GM23248 (cell line): ENCODE data around the gene USP32. TPM values are rescaled to one million over a fixed set of nuclear protein-coding genes. Genes with fewer than 3 reads are reported as not detected.

Experiments used
- DNase-seq: peaks from one replicate; pipeline ENCODE4 v3.0.0-alpha.2; 2015
- H2AFZ ChIP-seq: fragments of 200-600 bp; sonication (generic); 2 replicates; pipeline ENCODE4 v1.6.1; 2016; ENCODE audit warnings: antibody characterized with exemption
- H3F3A ChIP-seq: fragments of 200-600 bp; sonication (generic); 2 replicates; pipeline ENCODE4 v1.6.1; 2016; ENCODE audit warnings: mild to moderate bottlenecking, antibody characterized with exemption, mixed run types; ENCODE audit not compliant: insufficient read depth
- H3K27ac ChIP-seq: fragments of 200-600 bp; sonication (generic); 2 replicates; pipeline ENCODE4 v1.5.1; 2016; ENCODE audit warnings: mild to moderate bottlenecking
- H3K27me3 ChIP-seq: fragments of 200-600 bp; sonication (generic); replicated peaks from 2 replicates; pipeline ENCODE4 v1.6.1; 2016; ENCODE audit warnings: mild to moderate bottlenecking; ENCODE audit not compliant: insufficient read depth
- H3K36me3 ChIP-seq: fragments of 200-600 bp; sonication (generic); 2 replicates; pipeline ENCODE4 v1.6.1; 2016; ENCODE audit warnings: low read depth, mild to moderate bottlenecking
- H3K4me1 ChIP-seq: fragments of 200-600 bp; sonication (generic); 2 replicates; pipeline ENCODE4 v1.6.1; 2016; ENCODE audit warnings: mild to moderate bottlenecking; ENCODE audit not compliant: insufficient read depth
- H3K4me2 ChIP-seq: fragments of 200-600 bp; sonication (generic); one replicate; pipeline ENCODE4 v1.6.1; 2016; ENCODE audit warnings: mild to moderate bottlenecking; ENCODE audit not compliant: unreplicated experiment
- H3K4me3 ChIP-seq: fragments of 200-600 bp; sonication (generic); 2 replicates; pipeline ENCODE4 v1.5.1; 2016; ENCODE audit warnings: mild to moderate bottlenecking
- H3K79me2 ChIP-seq: fragments of 200-600 bp; sonication (generic); 2 replicates; pipeline ENCODE4 v1.6.1; 2016; ENCODE audit warnings: mild to moderate bottlenecking; ENCODE audit not compliant: insufficient read depth
- H3K9ac ChIP-seq: fragments of 200-600 bp; sonication (generic); 2 replicates; pipeline ENCODE4 v1.6.1; 2016; ENCODE audit warnings: mild to moderate bottlenecking
- H3K9me2 ChIP-seq: fragments of 200-600 bp; sonication (generic); 2 replicates; pipeline ENCODE4 v1.6.1; 2016; ENCODE audit warnings: mixed run types, mild to moderate bottlenecking, moderate library complexity; ENCODE audit not compliant: insufficient read depth
- H3K9me3 ChIP-seq: fragments of 200-600 bp; sonication (generic); one replicate; pipeline ENCODE4 v1.6.1; 2017; ENCODE audit warnings: low read depth
- H4K20me1 ChIP-seq: fragments of 200-600 bp; sonication (generic); 2 replicates; pipeline ENCODE4 v1.6.0; 2016; ENCODE audit not compliant: insufficient read depth
- EZH2 ChIP-seq: fragments of 200-600 bp; sonication (generic); IDR thresholded peaks from 2 replicates; pipeline ENCODE4 v1.6.1; 2018; ENCODE audit warnings: antibody characterized with exemption, mild to moderate bottlenecking; ENCODE audit not compliant: insufficient read depth, poor library complexity, severe bottlenecking
- EZH2phosphoT487 ChIP-seq: fragments of 200-600 bp; sonication (generic); IDR thresholded peaks from 2 replicates; pipeline ENCODE4 v1.6.1; 2018; ENCODE audit warnings: antibody characterized with exemption, moderate library complexity, mild to moderate bottlenecking, low read depth; ENCODE audit not compliant: insufficient read depth
- WGBS, 2 experiments: methylation state at CpG; one replicate each; pipeline ENCODE4 v1.1.6; 2015 to 2017; ENCODE audit warnings: low lambda C conversion rate in 2 of 2, low coverage in 1 of 2; ENCODE audit errors: missing lambda C conversion rate in 2 of 2; 5-methylcytosine and 5-hydroxymethylcytosine counted together
- in situ Hi-C: fragments of 300-500 bp; cut with MboI; formaldehyde crosslinking; loops from 2 replicates; pipeline ENCODE4 v1.15.0; 2020
- polyA plus RNA-seq: library from polyadenylated mRNA; unstranded; fragments of >200 nt; fragmentation: Nextera tagmentation; extraction: Ambion mirVana; gene quantifications from 2 replicates; pipeline ENCODE4 v1.2.1, GENCODE V29; 2016
- total RNA-seq: library from RNA; depleted of rRNA; stranded (reverse); fragments of >200 nt; shearing (Covaris generic); gene quantifications from 2 replicates; pipeline ENCODE4 v1.2.3, GENCODE V29; 2014

The USP32 gene
- total and polyA plus RNA-seq, 2 experiments from 2014 or later = 14.0 to 33.9 TPM

DNA sequence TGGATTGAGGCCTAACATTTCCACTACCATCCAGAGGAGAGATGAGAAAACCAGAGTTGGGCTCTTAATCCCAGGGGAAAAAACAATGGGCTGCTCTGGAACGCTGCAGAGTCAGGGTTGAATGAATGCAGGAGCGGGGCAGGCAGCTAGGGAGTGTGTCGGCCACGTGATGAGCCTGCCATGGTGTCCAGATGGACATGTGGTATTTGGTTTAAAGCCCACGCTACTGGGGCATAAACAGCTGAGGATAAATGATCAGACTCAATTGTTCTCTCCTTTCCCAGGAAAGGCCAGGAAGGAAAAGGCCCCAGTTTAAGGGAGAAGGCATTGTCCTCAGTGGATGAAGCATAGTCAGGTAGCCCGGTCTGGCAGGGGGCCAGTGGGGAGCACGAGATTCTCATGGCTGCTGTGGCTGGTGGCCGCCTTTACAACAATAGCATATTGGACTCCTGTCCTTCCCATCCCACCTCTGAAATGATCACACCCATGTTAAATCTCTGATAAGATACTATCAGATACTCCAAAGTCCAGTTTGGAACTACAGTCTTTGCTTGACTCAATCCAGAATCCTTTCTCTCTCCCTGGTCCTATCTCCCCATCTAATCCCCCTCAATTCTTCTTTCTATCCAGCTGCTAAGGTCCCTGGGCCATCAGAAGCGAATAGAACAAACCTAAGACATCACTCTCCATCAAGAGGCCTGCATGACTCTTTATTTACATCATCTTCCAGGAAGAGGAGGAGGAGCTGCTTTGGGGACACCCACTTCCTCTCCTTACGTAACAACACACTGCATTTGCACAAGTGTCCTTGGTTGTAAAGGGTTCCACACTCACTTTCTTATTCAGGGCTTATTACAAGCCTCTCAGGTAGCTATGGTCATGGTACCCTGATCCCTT lies 221.8 kb downstream of the USP32 start:
- Histone ChIP-seq H2AFZ (no peak overlapping the region), H3K4me3 (no peak overlapping the region), H3K4me1 (peaks cover 26% of the 10 kb centered on the region), H3K9ac (no peak overlapping the region), H3F3A (peaks cover 31% of the 10 kb centered on the region), H3K9me2 (no peaks in the 10 kb centered on the region), H3K79me2 (no peaks in the 10 kb centered on the region), H3K27ac (no peak overlapping the region), H3K36me3 (no peaks in the 10 kb centered on the region), H3K27me3 (no peaks in the 10 kb centered on the region), H3K4me2 (no peak overlapping the region), H3K9me3 (no peaks in the 10 kb centered on the region), H4K20me1 (no peaks in the 10 kb centered on the region)
- DNase-seq = peak; percentile 47
- TF ChIP-seq EZH2 (no peak), EZH2phosphoT487 (no peak)
- 34 to 35% methylated on average over 10 of the region's 10 CpGs for WGBS, 2 experiments
- in situ Hi-C loops = no loop called here

- H3F3A ChIP-seq = peaks cover 19% of the 10 kb centered on the region
- no peak overlapping the region for H3K27ac ChIP-seq
- no peaks in the 10 kb centered on the region for H3K27me3 ChIP-seq
- no peak overlapping the region for H3K4me2 ChIP-seq
- H3K4me3 ChIP-seq = no peak overlapping the region
- no peaks in the 10 kb centered on the region for H3K79me2 ChIP-seq
- no peak for TF ChIP-seq EZH2phosphoT487
- no peak for TF ChIP-seq EZH2
- H3K9ac ChIP-seq = no peak overlapping the region
- in situ Hi-C loops = no loop called here
- 79 to 85% methylated on average over 7 of the region's 7 CpGs for WGBS, 2 experiments
- H4K20me1 ChIP-seq = no peaks in the 10 kb centered on the region
- no peaks in the 10 kb centered on the region for H3K9me3 ChIP-seq
- H3K9me2 ChIP-seq = no peaks in the 10 kb centered on the region
- H3K36me3 ChIP-seq = no peaks in the 10 kb centered on the region
- peaks cover 19% of the 10 kb centered on the region for H3K4me1 ChIP-seq
- no peak overlapping the region for H2AFZ ChIP-seq
- no peak for DNase-seq
Measured at GRCh38 chr17:60168654-60169053, 223.3 kb downstream of the USP32 start.

GRCh38 chr17:60167065-60167741 lies 224.7 kb downstream of the USP32 start:
- in situ Hi-C loops = no loop called here
- TF ChIP-seq EZH2 = no peak
- no peak for TF ChIP-seq EZH2phosphoT487
- whole genome bisulfite sequencing, 2 experiments = 70 to 75% methylated on average over 11 of the region's 11 CpGs

GRCh38 chr17:60165971-60166370 lies 226.0 kb downstream of the USP32 start:
- Histone ChIP-seq H4K20me1 (no peaks in the 10 kb centered on the region), H3K9me2 (no peaks in the 10 kb centered on the region), H3K27ac (no peak overlapping the region), H3K4me1 (peaks cover 11% of the 10 kb centered on the region), H3K27me3 (no peaks in the 10 kb centered on the region), H3K4me2 (no peak overlapping the region), H3K9me3 (no peaks in the 10 kb centered on the region), H3F3A (peaks cover 4% of the 10 kb centered on the region; the same call in 1 of the 2 replicates), H3K79me2 (no peaks in the 10 kb centered on the region), H3K36me3 (no peaks in the 10 kb centered on the region), H3K9ac (no peak overlapping the region), H2AFZ (no peak overlapping the region), H3K4me3 (no peak overlapping the region)
- in situ Hi-C loops = no loop called here
- DNase-seq = no peak
- 74 to 80% methylated on average over 5 of the region's 5 CpGs for WGBS, 2 experiments
- TF ChIP-seq EZH2 = no peak
- no peak for TF ChIP-seq EZH2phosphoT487

More at GRCh38 chr17:60167065-60167741, 224.7 kb downstream of the USP32 start:
- no peak for DNase-seq
- H3K4me1 ChIP-seq = peaks cover 11% of the 10 kb centered on the region
- H3K4me2 ChIP-seq = no peak overlapping the region
- H3K79me2 ChIP-seq = no peaks in the 10 kb centered on the region
- no peaks in the 10 kb centered on the region for H3K27me3 ChIP-seq
- H3K36me3 ChIP-seq = no peaks in the 10 kb centered on the region
- no peak overlapping the region for H3K9ac ChIP-seq
- H3K27ac ChIP-seq = no peak overlapping the region
- no peaks in the 10 kb centered on the region for H4K20me1 ChIP-seq
- no peak overlapping the region for H2AFZ ChIP-seq
- peaks cover 8% of the 10 kb centered on the region; the same call in 1 of the 2 replicates for H3F3A ChIP-seq
- H3K4me3 ChIP-seq = no peak overlapping the region
- no peaks in the 10 kb centered on the region for H3K9me3 ChIP-seq
- H3K9me2 ChIP-seq = no peaks in the 10 kb centered on the region
